PFSK-1 (cell line): Measurements from ENCODE around the gene LENG9.

ENCODE experiments used
- FOXP2 ChIP-seq: optimal IDR thresholded peaks from 2 replicates; pipeline ENCODE3; 2011; ENCODE audit warnings: borderline replicate concordance, control low read depth, inconsistent platforms; ENCODE audit not compliant: insufficient read depth; ENCODE audit errors: extremely low read length, extremely low read depth
- POLR2AphosphoS5 ChIP-seq: IDR thresholded peaks from 2 replicates; pipeline ENCODE4 v1.6.1; 2012; ENCODE audit warnings: low read depth, mild to moderate bottlenecking, control low read depth, low read length, moderate library complexity
- REST ChIP-seq, 2 experiments: IDR thresholded peaks; 2 replicates each; pipeline versions ENCODE4 v1.6.1 to v1.8.0; 2011 to 2012; ENCODE audit warnings: low read depth in 2 of 2, low read length in 2 of 2, control low read depth in 1 of 2, inconsistent platforms in 1 of 2, mild to moderate bottlenecking in 1 of 2, moderate library complexity in 1 of 2; ENCODE audit not compliant: insufficient read depth in 1 of 2
- SIN3A ChIP-seq: IDR thresholded peaks from 2 replicates; pipeline ENCODE4 v1.6.1; 2012; ENCODE audit warnings: mild to moderate bottlenecking, low read length, moderate library complexity, borderline replicate concordance; ENCODE audit not compliant: insufficient read depth
- TAF1 ChIP-seq: IDR thresholded peaks from 2 replicates; pipeline ENCODE4 v1.6.1; 2012; ENCODE audit warnings: low read length, control low read depth, borderline replicate concordance; ENCODE audit not compliant: insufficient read depth

Gene LENG9

GRCh38 chr19:54465426-54466109 is 2.0 kb upstream of the LENG9 start:
- no peak for TF ChIP-seq REST (IDR thresholded peaks at IDR 0.05; ENCODE audit: insufficient read depth in 1 of 2, low read depth in 2 of 2, low read length in 2 of 2)
- TF ChIP-seq POLR2AphosphoS5: no peak
- no peak for TF ChIP-seq FOXP2
- TF ChIP-seq SIN3A: no peak
- TF ChIP-seq TAF1: no peak

DNA sequence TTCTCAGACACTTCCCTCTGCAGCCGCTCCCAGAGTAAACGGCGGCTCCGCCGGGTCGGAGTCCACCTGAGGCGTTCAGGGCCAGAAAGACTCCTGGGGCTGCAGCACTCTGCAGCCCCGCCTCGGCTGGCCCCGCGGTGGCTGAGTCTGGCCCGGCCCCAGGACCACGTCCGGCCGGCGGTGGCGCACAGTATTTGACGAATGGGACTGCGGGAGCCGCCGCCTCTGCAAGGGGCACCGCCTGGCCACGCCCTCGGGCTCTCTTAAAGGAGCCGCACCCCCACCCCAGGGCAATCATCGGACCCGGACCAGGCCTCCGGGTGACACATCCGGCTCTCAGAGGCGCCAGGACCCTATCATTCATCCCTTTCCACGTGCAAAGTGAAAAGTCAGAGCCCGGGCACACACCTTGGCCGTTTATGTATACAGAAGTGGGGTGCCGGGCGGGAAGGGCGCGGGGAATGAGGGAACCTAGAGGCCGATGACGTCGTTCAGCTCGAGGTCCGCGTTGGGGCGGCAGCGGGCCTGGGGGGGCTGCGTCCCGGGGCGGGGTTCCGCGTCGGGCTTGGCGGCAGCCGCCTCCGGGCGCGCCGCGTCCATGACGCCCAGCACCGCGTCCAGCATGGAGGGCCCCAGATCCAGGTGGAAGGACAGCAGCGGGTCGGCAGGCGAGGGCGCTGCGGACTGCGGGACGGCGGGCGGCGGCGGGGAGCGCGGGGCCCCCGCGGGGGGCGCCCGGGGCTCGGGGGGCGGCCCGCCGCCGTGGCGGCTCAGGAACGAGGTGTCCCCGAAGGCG is 1.2 kb upstream of the LENG9 start:
- TF ChIP-seq FOXP2 (peak; percentile 78), POLR2AphosphoS5 (peak; percentile 53), TAF1 (no peak), SIN3A (no peak), REST (IDR thresholded peaks at IDR 0.05; ENCODE audit: insufficient read depth in 1 of 2, low read depth in 2 of 2, low read length in 2 of 2) (no peak)

- TF ChIP-seq POLR2AphosphoS5 (no peak), SIN3A (no peak)
These were observed 559 bp upstream of the LENG9 start for GRCh38 chr19:54464044-54464629.

DNA sequence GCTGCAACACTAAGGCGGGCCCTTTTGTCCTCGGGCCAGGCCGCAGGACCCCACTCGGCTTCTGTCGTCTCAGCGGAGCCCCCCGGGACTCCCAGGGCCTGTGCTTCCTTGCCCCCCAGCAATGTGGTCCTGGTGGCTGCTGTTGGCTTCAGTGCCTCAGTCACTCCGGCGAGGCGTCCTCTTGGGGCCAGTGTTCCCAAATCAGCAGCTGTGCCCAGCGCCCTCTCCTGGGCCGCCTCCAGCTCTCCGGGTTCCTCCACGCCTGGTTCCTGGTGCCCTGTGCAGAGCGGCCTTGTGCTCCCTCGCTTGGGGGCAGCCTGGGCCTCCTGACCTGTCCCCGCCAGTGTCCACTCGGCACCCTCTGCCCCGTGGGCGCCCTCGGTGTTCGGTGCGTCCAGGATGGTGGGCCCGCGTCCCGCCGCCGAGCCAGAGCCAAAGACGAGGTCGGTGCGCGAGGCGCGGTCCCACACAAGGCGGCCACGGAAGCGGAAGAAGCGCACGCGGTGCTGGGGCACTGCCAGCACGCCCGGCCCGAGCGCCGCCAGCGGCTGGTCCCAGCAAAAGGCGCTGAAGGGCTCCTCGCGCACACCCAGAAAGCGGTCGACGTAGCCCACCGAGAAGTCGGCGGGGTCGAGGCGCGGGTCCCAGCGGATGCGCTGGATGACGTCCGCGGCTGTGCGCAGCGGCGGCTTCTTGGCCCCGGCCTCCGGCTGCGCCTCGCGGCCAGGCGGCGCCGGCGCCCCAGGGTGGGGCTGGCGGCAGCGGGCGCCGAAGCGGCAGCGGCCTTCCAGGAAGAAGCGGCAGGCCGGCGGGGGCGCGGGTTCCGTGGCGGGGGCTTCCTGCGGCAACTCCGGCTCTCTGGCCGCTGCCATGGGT is 685 bp downstream of the LENG9 start:
- TF ChIP-seq FOXP2: no peak
- peak; percentile 45 for TF ChIP-seq POLR2AphosphoS5

- TF ChIP-seq REST (IDR thresholded peaks at IDR 0.05; ENCODE audit: insufficient read depth in 1 of 2, low read depth in 2 of 2, low read length in 2 of 2) (no peak), TAF1 (no peak), FOXP2 (no peak), POLR2AphosphoS5 (peak; percentile 69), SIN3A (no peak)
These were observed 1.4 kb downstream of the LENG9 start for GRCh38 chr19:54462047-54462654.
